ENCODE results near the gene FSTL1. TPM values are rescaled to one million over a fixed set of nuclear protein-coding genes. Genes with fewer than 3 reads are reported as not detected.

Gene FSTL1
- total RNA-seq, 1 donor from 2014 or later: 243 TPM

- H3K9me3 ChIP-seq (replicated peaks): no peaks in the 10 kb centered on the region
- H3K36me3 ChIP-seq: no peaks in the 10 kb centered on the region
- intact Hi-C loops (cut with micrococcal nuclease): no loop called here
- no peaks in the 10 kb centered on the region for H3K4me1 ChIP-seq
- no peak for DNase-seq
- H3K27ac ChIP-seq (replicated peaks): no peak overlapping the region
- H3K27me3 ChIP-seq (ENCODE audit: low read depth): peaks cover 3% of the 10 kb centered on the region
- H3K4me3 ChIP-seq: no peak overlapping the region
- TF ChIP-seq CTCF (IDR thresholded peaks at IDR 0.05; ENCODE audit: borderline replicate concordance): no peak
These were observed 80.3 kb downstream of the FSTL1 start for GRCh38 chr3:120370463-120370862.

- TF ChIP-seq CTCF (IDR thresholded peaks at IDR 0.05; ENCODE audit: borderline replicate concordance): no peak
- Histone ChIP-seq H3K27me3 (ENCODE audit: low read depth) (peaks cover 3% of the 10 kb centered on the region), H3K27ac (replicated peaks) (no peak overlapping the region), H3K36me3 (no peaks in the 10 kb centered on the region), H3K4me1 (no peaks in the 10 kb centered on the region), H3K4me3 (no peak overlapping the region), H3K9me3 (replicated peaks) (no peaks in the 10 kb centered on the region)
- no peak for DNase-seq
- intact Hi-C loops (cut with micrococcal nuclease): no loop called here
These were observed 81.7 kb downstream of the FSTL1 start for GRCh38 chr3:120369037-120369467.

- no peak overlapping the region for H3K27ac ChIP-seq (replicated peaks)
- H3K9me3 ChIP-seq (replicated peaks): no peaks in the 10 kb centered on the region
- no peaks in the 10 kb centered on the region for H3K4me1 ChIP-seq
- no peak for DNase-seq
- H3K4me3 ChIP-seq: no peak overlapping the region
- intact Hi-C loops (cut with micrococcal nuclease): no loop called here
- peaks cover 3% of the 10 kb centered on the region for H3K27me3 ChIP-seq (ENCODE audit: low read depth)
- no peak for TF ChIP-seq CTCF (IDR thresholded peaks at IDR 0.05; ENCODE audit: borderline replicate concordance)
- H3K36me3 ChIP-seq: no peaks in the 10 kb centered on the region
These were observed 82.6 kb downstream of the FSTL1 start for GRCh38 chr3:120368172-120368571.

- no peak for TF ChIP-seq CTCF (IDR thresholded peaks at IDR 0.05; ENCODE audit: borderline replicate concordance)
- DNase-seq: no peak
These were observed 86.0 kb downstream of the FSTL1 start for GRCh38 chr3:120364821-120365220.

GRCh38 chr3:120364101-120364500 lies 86.7 kb downstream of the FSTL1 start:
- Histone ChIP-seq H3K4me3 (no peak overlapping the region), H3K27me3 (ENCODE audit: low read depth) (peaks cover 3% of the 10 kb centered on the region), H3K4me1 (no peaks in the 10 kb centered on the region), H3K36me3 (no peaks in the 10 kb centered on the region), H3K9me3 (replicated peaks) (no peaks in the 10 kb centered on the region), H3K27ac (replicated peaks) (no peak overlapping the region)
- no peak for DNase-seq
- intact Hi-C loops (cut with micrococcal nuclease): no loop called here
- TF ChIP-seq CTCF (IDR thresholded peaks at IDR 0.05; ENCODE audit: borderline replicate concordance): no peak

More at GRCh38 chr3:120364821-120365220, 86.0 kb downstream of the FSTL1 start:
- peaks cover 3% of the 10 kb centered on the region for H3K27me3 ChIP-seq (ENCODE audit: low read depth)
- intact Hi-C loops (cut with micrococcal nuclease): no loop called here
- H3K9me3 ChIP-seq (replicated peaks): no peaks in the 10 kb centered on the region
- H3K36me3 ChIP-seq: no peaks in the 10 kb centered on the region
- no peak overlapping the region for H3K4me3 ChIP-seq
- no peak overlapping the region for H3K27ac ChIP-seq (replicated peaks)
- H3K4me1 ChIP-seq: no peaks in the 10 kb centered on the region

- no peak for DNase-seq
- H3K9me3 ChIP-seq (replicated peaks): no peaks in the 10 kb centered on the region
- no peak overlapping the region for H3K27ac ChIP-seq (replicated peaks)
- H3K4me3 ChIP-seq: no peak overlapping the region
- H3K27me3 ChIP-seq (ENCODE audit: low read depth): no peaks in the 10 kb centered on the region
- no peaks in the 10 kb centered on the region for H3K36me3 ChIP-seq
- no peaks in the 10 kb centered on the region for H3K4me1 ChIP-seq
- no peak for TF ChIP-seq CTCF (IDR thresholded peaks at IDR 0.05; ENCODE audit: borderline replicate concordance)
- intact Hi-C loops (cut with micrococcal nuclease): no loop called here
These were observed 93.0 kb downstream of the FSTL1 start for GRCh38 chr3:120357807-120358206.
